Measurements from ENCODE around the gene RNASET2. TPM values are rescaled to one million over a fixed set of nuclear protein-coding genes. Genes with fewer than 3 reads are reported as not detected.

RNASET2 gene
- total RNA-seq, 2 experiments from 2014 or later, result 62.5 to 66.1 TPM

DNA sequence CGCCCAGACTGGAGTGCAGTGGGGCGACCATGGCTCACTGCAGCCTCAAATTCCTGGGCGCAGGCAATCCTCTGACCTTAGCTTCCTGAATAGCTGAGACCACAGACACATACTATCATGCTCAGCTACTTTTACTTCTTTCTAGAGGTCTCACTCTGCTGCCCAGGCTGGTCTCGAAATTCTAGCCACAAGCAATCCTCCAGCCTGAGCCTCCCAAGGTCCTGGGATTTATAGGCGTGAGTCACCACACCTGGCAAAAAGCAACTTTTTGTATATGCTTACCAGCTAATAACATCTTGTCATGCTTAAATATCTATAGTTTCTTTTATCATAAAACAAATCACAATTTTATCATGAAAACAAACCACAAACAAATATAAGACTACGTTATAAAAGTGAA is 23.0 kb downstream of the RNASET2 start:
- no peak overlapping the region for H3K4me3 Mint-ChIP-seq
- peaks cover 23% of the 10 kb centered on the region for H3K4me1 Mint-ChIP-seq (ENCODE audit: low read depth)
- H3K36me3 Mint-ChIP-seq, result peaks cover 36% of the 10 kb centered on the region
- H3K9me3 Mint-ChIP-seq, result no peaks in the 10 kb centered on the region
- DNase-seq, result no peak
- H3K27ac Mint-ChIP-seq, result no peak overlapping the region
- ChIA-PET POLR2A (no interaction called here), CTCF (no interaction called here)
- no peaks in the 10 kb centered on the region for H3K27me3 Mint-ChIP-seq
- intact Hi-C loops (cut with micrococcal nuclease), result no loop called here

DNA sequence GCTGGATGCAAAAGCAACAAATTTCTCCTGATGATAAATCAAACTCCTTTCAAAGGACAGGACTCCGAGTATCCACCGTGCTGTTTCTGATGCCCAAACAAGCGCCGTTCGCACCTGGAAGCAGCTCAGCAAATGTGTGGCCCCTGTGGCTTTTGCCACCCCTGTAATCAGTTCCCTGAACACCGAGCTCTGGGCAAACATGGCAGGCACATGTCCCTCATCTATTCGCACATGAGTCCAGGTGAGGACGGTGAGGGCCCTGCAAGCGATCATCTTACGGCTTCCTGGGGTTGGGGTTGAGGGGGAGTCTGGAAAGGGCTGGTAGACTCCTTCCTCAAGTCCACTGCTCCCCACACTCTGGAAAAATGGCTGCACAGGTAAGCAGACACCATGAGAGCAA is 23.7 kb downstream of the RNASET2 start:
- DNase-seq, result no peak
- intact Hi-C loops (cut with micrococcal nuclease), result no loop called here
- peaks cover 32% of the 10 kb centered on the region for H3K36me3 Mint-ChIP-seq
- ChIA-PET POLR2A (no interaction called here), CTCF (no interaction called here)
- no peaks in the 10 kb centered on the region for H3K27me3 Mint-ChIP-seq
- no peak overlapping the region for H3K27ac Mint-ChIP-seq
- H3K4me1 Mint-ChIP-seq (ENCODE audit: low read depth), result peaks cover 23% of the 10 kb centered on the region
- no peak overlapping the region for H3K4me3 Mint-ChIP-seq
- no peaks in the 10 kb centered on the region for H3K9me3 Mint-ChIP-seq

DNA sequence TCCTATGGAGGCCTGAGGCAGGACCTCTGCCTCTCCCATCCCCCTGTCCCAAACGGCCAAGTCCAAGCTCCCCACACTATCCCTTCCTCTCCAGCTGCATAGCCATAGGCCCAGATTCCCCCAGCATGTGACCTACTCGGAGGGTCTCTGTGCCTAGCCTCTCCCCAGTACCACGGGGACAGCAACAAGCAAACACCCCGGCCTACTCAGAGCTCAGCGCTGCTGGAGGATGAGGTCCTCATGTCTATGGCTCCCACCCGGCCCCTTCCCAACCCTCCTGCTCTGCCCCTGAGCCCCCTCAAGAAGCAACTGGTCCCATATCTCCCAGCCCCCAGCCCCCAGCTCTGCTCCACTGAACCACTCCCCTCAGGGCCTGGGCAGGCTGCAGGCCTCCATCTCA is 24.2 kb downstream of the RNASET2 start:
- Mint-ChIP-seq H3K27me3 (no peaks in the 10 kb centered on the region), H3K4me1 (ENCODE audit: low read depth) (peaks cover 23% of the 10 kb centered on the region), H3K36me3 (peaks cover 30% of the 10 kb centered on the region), H3K27ac (no peak overlapping the region), H3K4me3 (no peak overlapping the region), H3K9me3 (no peaks in the 10 kb centered on the region)
- DNase-seq, result no peak
- POLR2A ChIA-PET, result no interaction called here
- CTCF ChIA-PET, result no interaction called here
- intact Hi-C loops (cut with micrococcal nuclease), result no loop called here

DNA sequence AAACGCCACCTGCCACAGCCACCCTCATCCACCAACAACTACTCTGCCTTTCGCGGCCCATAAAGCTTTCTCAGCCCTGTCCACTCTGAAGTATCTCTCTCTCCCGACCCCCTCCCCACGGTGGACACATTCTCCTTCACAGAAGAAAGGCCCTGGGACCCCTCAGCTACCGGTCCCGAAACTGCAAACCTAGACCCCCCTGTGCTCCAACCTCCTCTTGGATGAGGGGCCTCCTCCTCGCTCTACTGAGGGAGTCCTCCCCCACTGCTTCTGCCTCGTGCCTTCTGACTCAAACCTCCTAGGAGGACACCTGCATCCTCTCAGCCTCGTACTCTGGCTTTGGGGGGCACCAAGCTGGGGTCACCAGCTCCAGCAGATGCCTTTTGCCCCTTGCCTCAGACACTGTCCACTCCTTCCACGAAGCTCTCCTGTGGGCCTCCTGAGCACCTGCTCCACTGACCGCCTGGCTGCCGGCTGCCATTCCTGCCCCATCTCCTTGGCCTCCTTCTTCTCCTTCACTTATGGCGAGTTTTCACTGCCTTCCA is 24.9 kb downstream of the RNASET2 start:
- Mint-ChIP-seq H3K9me3 (no peaks in the 10 kb centered on the region), H3K4me3 (no peak overlapping the region), H3K4me1 (ENCODE audit: low read depth) (peaks cover 22% of the 10 kb centered on the region), H3K36me3 (peaks cover 29% of the 10 kb centered on the region), H3K27me3 (no peaks in the 10 kb centered on the region), H3K27ac (peak overlapping the region; percentile 36)
- intact Hi-C loops (cut with micrococcal nuclease), result no loop called here
- DNase-seq, result no peak
- POLR2A ChIA-PET, result no interaction called here
- CTCF ChIA-PET, result no interaction called here

DNA sequence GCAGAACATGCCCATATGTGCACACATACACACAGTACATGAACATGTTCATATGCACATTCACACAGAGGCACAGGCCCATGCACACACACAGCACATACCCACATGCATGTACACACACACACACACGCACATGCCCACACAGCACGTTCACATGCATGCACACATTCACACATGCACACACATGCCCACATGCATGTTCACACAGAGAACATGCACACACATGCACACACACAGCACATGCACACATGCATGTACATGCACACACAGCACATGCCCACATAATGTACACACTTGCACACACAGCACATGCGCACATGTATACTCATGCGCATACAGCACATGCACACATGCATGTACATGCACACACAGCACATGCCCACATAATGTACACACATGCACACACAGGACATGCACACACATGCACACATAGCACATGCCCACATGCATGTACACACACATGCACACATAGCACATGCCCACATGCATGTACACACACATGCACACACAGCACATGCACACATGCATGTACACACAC is 25.9 kb downstream of the RNASET2 start:
- POLR2A ChIA-PET, result no interaction called here

DNA sequence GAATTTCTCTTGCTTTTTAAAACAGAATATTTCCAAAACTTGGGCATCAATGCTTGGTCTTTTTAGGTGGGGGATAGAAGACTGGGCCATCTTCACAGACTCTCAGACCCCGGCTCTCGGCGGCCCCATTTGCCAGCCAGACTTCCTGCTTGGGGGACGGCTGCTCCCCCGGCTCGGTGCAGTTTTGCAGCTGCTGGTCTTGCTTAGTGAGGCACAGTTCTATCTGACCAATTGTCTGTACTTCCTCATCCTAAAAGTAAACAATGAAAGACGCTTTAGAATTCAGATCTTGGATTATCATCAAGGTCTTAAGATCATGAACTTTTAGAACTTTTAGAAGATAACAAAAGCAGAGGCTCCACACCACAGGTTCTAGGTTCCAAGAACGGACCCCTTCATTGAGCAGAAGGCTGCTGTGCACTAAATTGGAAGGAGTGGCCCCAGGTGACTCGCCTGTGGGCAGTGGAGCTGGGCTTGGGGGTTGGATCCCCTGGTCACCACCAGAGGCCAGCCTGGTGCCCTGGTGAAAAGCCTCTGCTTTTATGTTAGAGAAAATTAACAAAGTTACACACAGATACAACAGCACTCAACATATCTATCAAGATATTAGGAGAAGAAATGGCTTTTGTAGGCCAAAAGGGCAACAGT is 26.7 kb downstream of the RNASET2 start:
- ChIA-PET POLR2A (interaction anchor here (0.6 kb wide), 2 partner anchors 7 to 16 kb away, joined by 3 to 4 read pairs; no protein-coding TSS in a partner anchor), CTCF (interaction anchor here (1.6 kb wide), 1 partner anchor 154 kb away, joined by 4 read pairs; no protein-coding TSS in a partner anchor)
- peaks cover 27% of the 10 kb centered on the region for H3K36me3 Mint-ChIP-seq
- intact Hi-C loops (cut with micrococcal nuclease), result no loop called here
- H3K27me3 Mint-ChIP-seq, result no peaks in the 10 kb centered on the region
- H3K27ac Mint-ChIP-seq, result no peak overlapping the region
- peaks cover 15% of the 10 kb centered on the region for H3K4me1 Mint-ChIP-seq (ENCODE audit: low read depth)
- H3K9me3 Mint-ChIP-seq, result no peaks in the 10 kb centered on the region
- DNase-seq, result peak; percentile 18
- H3K4me3 Mint-ChIP-seq, result no peak overlapping the region

More for the DNA sequence above, 25.9 kb downstream of the RNASET2 start:
- CTCF ChIA-PET, result no interaction called here
- no peak for DNase-seq
- no peak overlapping the region for H3K27ac Mint-ChIP-seq
- peaks cover 29% of the 10 kb centered on the region for H3K36me3 Mint-ChIP-seq
- no peak overlapping the region for H3K4me3 Mint-ChIP-seq
- H3K4me1 Mint-ChIP-seq (ENCODE audit: low read depth), result peaks cover 18% of the 10 kb centered on the region
- H3K9me3 Mint-ChIP-seq, result no peaks in the 10 kb centered on the region
- intact Hi-C loops (cut with micrococcal nuclease), result no loop called here
- H3K27me3 Mint-ChIP-seq, result no peaks in the 10 kb centered on the region

DNA sequence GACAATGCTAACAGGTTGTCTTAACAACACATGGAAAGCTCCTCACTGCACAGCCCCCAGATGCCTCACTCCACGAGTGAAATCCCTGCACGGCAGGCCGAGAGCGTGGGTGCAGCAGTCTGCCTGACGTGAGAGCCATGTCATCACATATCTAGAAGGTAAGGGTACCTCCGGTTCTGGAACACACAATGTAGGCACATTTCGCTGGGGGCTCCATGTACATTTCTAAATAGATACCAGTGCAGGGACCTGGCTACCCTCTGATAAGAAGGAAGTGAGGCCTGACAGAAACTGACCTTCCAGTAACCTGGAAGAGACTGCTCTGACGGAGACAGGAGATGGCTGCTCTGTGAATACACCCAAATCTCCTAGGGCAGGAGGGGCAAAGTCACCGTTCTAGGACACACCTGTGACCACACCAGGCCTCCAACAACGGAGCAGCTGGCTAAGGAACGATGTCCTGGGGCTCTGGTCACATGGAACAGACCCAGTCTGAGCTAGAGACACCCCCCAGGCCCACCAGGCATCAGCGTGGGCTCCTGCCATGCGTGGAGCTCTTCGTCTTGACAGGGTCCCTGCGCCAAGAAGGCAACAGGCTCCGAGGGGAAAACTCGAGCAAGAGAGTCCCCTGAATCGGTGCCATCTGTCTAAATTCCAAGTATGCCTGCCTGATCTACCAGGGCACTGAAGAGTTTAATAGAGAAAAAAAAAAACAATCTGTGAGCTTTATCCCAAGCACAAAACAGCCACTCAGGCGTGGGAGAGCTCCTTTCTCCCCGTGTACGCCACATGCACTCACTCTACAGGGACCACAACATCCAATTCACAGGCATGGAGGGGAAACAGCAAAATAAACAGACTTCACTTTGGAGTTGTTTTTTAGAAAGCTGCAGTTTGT is 27.5 kb downstream of the RNASET2 start:
- POLR2A ChIA-PET, result interaction anchor here (0.6 to 1.3 kb wide), 3 partner anchors 8 to 16 kb away, joined by 3 to 4 read pairs (median 3); no protein-coding TSS in a partner anchor
- Mint-ChIP-seq H3K27me3 (no peaks in the 10 kb centered on the region), H3K36me3 (peaks cover 25% of the 10 kb centered on the region), H3K4me3 (no peak overlapping the region), H3K27ac (no peak overlapping the region), H3K4me1 (ENCODE audit: low read depth) (peaks cover 15% of the 10 kb centered on the region), H3K9me3 (no peaks in the 10 kb centered on the region)
- intact Hi-C loops (cut with micrococcal nuclease), result no loop called here
- DNase-seq, result no peak
- CTCF ChIA-PET, result interaction anchor here (1.6 kb wide), 1 partner anchor 154 kb away, joined by 4 read pairs; no protein-coding TSS in a partner anchor

DNA sequence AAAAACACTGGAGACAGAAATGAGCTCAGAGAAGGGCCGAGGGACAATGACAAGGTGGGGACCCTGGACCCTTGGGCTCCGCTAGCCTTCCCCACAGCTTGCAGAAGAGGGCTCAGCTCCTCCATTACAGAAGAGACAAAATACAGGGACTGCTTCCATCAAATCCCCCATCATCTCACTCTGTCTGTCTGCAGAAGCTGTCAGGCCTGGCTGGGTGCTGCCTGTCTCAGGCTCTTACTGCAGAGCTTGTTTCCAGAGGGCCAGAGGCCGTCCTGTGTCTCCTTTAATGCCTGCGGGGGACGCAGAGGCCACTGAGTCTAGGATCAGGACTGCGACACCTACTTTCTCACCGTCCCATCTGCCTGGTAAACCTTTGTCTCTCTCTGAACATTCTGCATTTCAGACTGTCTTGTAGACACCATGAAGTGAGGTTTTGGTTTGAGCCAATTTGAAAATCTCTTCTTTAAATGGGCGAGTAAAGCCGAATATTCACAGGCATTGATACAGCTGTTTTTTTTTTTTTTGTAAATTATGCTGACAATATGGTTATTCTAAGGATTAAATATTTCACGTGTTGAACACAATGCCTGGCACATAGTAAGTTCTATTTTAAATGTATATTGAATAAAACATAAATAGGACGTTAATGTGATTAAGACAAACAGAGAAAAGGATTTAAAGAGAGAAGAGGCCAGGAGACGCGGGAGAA is 28.3 kb downstream of the RNASET2 start:
- H3K4me1 Mint-ChIP-seq (ENCODE audit: low read depth), result peaks cover 15% of the 10 kb centered on the region
- H3K27ac Mint-ChIP-seq, result no peak overlapping the region
- H3K9me3 Mint-ChIP-seq, result no peaks in the 10 kb centered on the region
- H3K36me3 Mint-ChIP-seq, result peaks cover 25% of the 10 kb centered on the region
- no peak overlapping the region for H3K4me3 Mint-ChIP-seq
- POLR2A ChIA-PET, result interaction anchor here (1.3 kb wide), 1 partner anchor 9 kb away, joined by 3 read pairs; no protein-coding TSS in a partner anchor
- CTCF ChIA-PET, result interaction anchor here (1.6 kb wide), 1 partner anchor 153 kb away, joined by 4 read pairs; no protein-coding TSS in a partner anchor
- intact Hi-C loops (cut with micrococcal nuclease), result no loop called here
- H3K27me3 Mint-ChIP-seq, result no peaks in the 10 kb centered on the region
- DNase-seq, result no peak

DNA sequence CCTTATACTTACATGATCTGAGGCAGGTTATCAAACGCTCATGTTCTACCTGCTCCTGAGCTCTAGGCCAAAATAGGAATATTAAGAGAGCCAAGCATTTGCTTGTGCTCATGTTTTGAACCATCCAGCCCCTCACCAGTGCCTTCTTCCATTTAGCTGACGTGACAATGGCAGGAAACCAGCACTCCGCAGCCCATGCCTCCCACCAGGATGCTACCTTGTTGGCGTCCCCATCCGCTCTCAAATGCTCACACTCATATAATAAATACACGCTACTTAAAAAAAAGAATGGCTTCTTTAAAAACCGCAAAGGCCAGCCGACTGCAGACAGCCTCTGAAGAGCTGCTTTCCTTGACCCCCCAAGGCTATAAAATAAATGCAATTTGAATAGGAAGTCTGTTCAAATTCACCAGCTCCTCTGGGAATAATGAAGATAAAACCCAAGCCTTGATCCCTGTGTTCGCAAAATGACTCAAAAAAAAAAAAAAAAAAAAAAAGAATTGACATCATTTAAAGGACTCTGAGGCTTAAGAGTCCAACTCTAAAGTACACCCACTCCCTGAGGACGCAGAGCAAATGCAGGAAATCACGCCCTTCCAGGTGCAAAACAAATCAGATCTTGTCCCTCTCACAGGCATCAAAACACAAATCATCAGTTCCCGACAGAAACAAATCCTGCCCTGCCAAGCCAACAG is 29.0 kb downstream of the RNASET2 start:
- no peak for DNase-seq
- Mint-ChIP-seq H3K27ac (no peak overlapping the region), H3K4me1 (ENCODE audit: low read depth) (peaks cover 15% of the 10 kb centered on the region), H3K36me3 (peaks cover 19% of the 10 kb centered on the region), H3K27me3 (no peaks in the 10 kb centered on the region), H3K9me3 (no peaks in the 10 kb centered on the region), H3K4me3 (no peak overlapping the region)
- ChIA-PET POLR2A (interaction anchor here (1.3 kb wide), 1 partner anchor 10 kb away, joined by 3 read pairs; no protein-coding TSS in a partner anchor), CTCF (no interaction called here)
- intact Hi-C loops (cut with micrococcal nuclease), result no loop called here

DNA sequence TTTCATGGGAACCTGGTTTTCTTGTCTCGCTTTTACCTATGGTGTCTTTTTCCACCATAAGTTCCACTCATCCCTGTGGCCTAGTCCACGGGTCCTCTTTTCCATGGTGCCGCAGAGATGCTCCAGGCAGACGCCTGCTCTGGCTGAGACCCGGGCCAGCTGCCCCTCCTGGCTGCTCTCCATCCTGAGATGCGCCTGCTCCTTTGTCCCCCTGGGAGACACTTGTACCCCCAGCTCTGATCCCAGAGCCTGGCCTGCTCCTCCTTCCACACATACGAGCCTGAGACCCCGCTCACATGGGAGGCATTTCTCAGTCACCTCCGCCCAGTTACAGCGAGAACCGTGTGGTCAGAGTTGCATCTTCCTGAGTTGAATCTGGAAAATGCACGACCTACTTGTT is 29.6 kb downstream of the RNASET2 start:
- intact Hi-C loops (cut with micrococcal nuclease), result no loop called here
- H3K27ac Mint-ChIP-seq, result no peak overlapping the region
- H3K4me1 Mint-ChIP-seq (ENCODE audit: low read depth), result peaks cover 14% of the 10 kb centered on the region
- no peaks in the 10 kb centered on the region for H3K9me3 Mint-ChIP-seq
- no peak overlapping the region for H3K4me3 Mint-ChIP-seq
- no peaks in the 10 kb centered on the region for H3K27me3 Mint-ChIP-seq
- DNase-seq, result no peak
- POLR2A ChIA-PET, result no interaction called here
- CTCF ChIA-PET, result no interaction called here
- H3K36me3 Mint-ChIP-seq, result peaks cover 19% of the 10 kb centered on the region

DNA sequence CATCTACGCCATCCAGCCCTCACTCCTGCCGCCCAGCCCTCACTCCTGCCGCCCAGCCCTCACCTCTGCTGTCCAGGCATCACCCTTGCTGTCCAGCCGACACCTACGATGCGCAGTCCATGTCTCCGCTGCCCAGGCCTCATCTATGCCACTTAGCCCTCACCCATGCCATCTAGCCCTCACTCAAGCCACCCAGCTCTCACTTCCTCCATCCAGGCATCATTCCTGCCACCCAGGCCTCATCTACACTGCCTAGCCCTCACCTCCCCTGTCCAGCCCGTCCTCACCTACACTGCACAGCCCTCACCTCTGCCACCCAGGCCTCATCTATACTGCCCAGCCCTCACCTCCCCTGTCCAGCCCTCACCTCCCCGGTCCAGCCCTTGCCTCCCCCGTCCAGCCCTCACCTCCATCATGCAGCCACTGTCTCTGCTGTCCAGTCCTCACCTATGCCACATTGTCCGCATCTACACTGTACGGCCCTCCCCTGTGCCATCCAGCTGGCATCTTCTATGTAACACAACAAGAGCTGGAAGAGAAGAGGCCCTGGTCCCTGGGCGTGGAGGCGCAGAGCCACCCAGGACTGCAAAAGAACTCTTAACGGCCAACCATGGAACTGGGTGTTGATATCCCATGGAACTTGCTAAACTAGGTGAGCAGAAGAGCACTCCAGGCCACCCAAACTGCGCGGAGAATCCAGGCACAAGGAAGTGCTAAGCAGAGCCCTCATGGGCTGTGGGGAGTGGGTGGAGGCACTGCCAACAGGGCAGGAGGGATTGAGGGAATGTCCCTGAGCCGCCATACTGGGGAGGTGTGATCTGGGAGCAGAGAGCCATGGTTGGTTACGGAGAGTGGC is 31.0 kb downstream of the RNASET2 start:
- DNase-seq, result no peak
- peaks cover 3% of the 10 kb centered on the region for H3K4me1 Mint-ChIP-seq (ENCODE audit: low read depth)
- ChIA-PET CTCF (no interaction called here), POLR2A (no interaction called here)
- intact Hi-C loops (cut with micrococcal nuclease), result no loop called here
- peaks cover 13% of the 10 kb centered on the region for H3K36me3 Mint-ChIP-seq
- no peak overlapping the region for H3K27ac Mint-ChIP-seq
- H3K9me3 Mint-ChIP-seq, result no peaks in the 10 kb centered on the region
- no peaks in the 10 kb centered on the region for H3K27me3 Mint-ChIP-seq
- no peak overlapping the region for H3K4me3 Mint-ChIP-seq
